ENCODE results near the gene STX16.

DNA sequence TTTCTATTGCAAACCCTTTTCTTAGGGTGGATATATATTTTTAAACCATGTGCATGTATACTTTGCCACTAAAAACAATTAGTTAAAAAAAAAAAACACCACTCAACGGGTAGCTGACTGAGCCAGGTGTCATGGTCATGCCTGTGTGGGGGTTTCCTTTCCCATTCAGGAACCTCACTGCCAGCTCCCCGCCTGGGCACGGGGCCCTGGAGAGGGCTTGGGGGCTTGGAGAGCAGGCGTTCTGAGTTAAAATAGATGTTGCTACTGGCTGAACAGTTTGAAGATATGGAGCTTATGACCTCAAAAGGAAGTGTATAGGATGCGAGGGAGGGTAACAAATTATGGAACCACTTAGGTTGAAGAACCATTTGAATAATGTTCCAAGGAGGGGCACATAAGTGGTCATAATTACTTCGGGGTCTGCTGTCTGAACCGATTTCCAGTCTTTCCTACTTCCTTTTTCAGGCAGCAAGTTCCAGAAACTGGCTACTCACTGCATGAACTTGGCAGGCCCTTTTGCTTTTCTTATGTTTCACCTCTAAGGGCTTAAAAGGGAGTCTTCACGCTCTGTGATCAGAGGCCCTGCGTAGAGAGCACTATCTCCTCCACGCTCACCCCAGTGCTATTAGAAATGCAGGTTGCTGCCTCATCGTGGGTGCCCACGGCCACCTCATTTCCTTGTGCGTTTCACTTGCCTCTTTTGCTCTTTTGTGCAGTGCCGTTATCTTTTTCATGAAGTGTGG, 9.9 kb downstream of the STX16 start:
- TF ChIP-seq, protein P1, sequence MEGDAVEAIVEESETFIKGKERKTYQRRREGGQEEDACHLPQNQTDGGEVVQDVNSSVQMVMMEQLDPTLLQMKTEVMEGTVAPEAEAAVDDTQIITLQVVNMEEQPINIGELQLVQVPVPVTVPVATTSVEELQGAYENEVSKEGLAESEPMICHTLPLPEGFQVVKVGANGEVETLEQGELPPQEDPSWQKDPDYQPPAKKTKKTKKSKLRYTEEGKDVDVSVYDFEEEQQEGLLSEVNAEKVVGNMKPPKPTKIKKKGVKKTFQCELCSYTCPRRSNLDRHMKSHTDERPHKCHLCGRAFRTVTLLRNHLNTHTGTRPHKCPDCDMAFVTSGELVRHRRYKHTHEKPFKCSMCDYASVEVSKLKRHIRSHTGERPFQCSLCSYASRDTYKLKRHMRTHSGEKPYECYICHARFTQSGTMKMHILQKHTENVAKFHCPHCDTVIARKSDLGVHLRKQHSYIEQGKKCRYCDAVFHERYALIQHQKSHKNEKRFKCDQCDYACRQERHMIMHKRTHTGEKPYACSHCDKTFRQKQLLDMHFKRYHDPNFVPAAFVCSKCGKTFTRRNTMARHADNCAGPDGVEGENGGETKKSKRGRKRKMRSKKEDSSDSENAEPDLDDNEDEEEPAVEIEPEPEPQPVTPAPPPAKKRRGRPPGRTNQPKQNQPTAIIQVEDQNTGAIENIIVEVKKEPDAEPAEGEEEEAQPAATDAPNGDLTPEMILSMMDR (IDR thresholded peaks at IDR 0.05) = no peak
- no peak for TF ChIP-seq EZH2 (IDR thresholded peaks at IDR 0.05; ENCODE audit: borderline replicate concordance, insufficient read depth, low read depth, low read length, poor library complexity, severe bottlenecking)

Data from B cell (primary cell).